Measurements from ENCODE around the gene CYP11A1. TPM values are rescaled to one million over a fixed set of nuclear protein-coding genes. Genes with fewer than 3 reads are reported as not detected.
"Not testable (repeated sequence)": the region's sequence is repeated elsewhere in the genome, so short reads cannot be mapped to it uniquely, and the experiment has no call there.

Gene CYP11A1
- total and polyA plus RNA-seq, 10 of the 15 experiments (the other 5 are each of a cell fraction or from before 2014, with no cell fraction given): 0.11 to 1.2 (median 0.23) TPM; not detected in 5

DNA sequence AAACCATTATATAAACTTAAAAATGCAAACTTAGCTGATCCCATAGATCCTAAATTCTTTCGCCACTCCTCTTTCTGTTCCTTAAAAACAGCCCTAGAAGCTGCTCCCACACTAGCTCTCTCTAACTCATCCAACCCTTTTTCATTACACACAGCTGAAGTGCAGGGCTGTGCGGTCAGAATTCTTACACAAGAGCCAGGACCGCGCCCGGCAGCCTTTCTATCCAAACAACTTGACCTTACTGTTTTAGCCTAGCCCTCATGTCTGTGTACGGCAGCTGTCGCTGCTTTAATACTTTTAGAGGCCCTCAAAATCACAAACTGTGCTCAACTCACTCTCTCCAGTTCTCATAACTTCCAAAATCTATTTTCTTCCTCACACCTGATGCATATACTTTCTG, 9.9 kb downstream of the CYP11A1 start:
- 69% methylated on average over 7 of the region's 7 CpGs for WGBS (ENCODE audit: insufficient coverage, insufficient replicate concordance, low lambda C conversion rate, missing lambda C conversion rate)
- DNase-seq (ENCODE audit: low read depth, low spot score); H4K20me1 ChIP-seq (ENCODE audit: control insufficient read depth, insufficient read depth); RAD21 ChIA-PET (ENCODE audit: unreplicated experiment); H3K9me3 ChIP-seq (replicated peaks; ENCODE audit: control insufficient read depth, insufficient read depth, low read length); H3K27me3 ChIP-seq (replicated peaks in 1 of 2; ENCODE audit: control insufficient read depth in 2 of 2, insufficient read depth in 2 of 2, low read length in 1 of 2); H2AFZ ChIP-seq (ENCODE audit: control insufficient read depth, low read depth, low read length); SMC1A ChIA-PET (ENCODE audit: uncharacterized antibody, unreplicated experiment); H3K4me3 ChIP-seq; H3K4me2 ChIP-seq (ENCODE audit: control insufficient read depth, insufficient read depth); H3K79me2 ChIP-seq (ENCODE audit: control insufficient read depth, insufficient read depth, low read length); H3K27ac ChIP-seq (ENCODE audit: control insufficient read depth, insufficient read depth); H3K4me1 ChIP-seq (ENCODE audit: control insufficient read depth, insufficient read depth, low read length); H3K36me3 ChIP-seq (ENCODE audit: control insufficient read depth in 2 of 2, insufficient read depth in 2 of 2, low read length in 1 of 2); intact Hi-C loops (cut with micrococcal nuclease; ENCODE audit: unreplicated experiment); FAIRE-seq; BruUV-seq (replicated peaks); H3K9ac ChIP-seq (ENCODE audit: control insufficient read depth, insufficient read depth, low read length); ATAC-seq; in situ Hi-C loops (cut with MboI): not testable (repeated sequence)
- CTCF ChIA-PET: interaction anchor here (0.6 kb wide), 1 partner anchor 18 kb away, joined by 3 read pairs; no protein-coding TSS in a partner anchor
- POLR2A ChIA-PET: interaction anchor here (0.6 kb wide), 2 partner anchors 219 to 824 kb away, joined by 3 to 8 read pairs; no protein-coding TSS in a partner anchor

- in situ Hi-C loops (cut with MboI); RAD21 ChIA-PET (ENCODE audit: unreplicated experiment); H3K4me2 ChIP-seq (ENCODE audit: control insufficient read depth, insufficient read depth); H3K36me3 ChIP-seq (ENCODE audit: control insufficient read depth in 2 of 2, insufficient read depth in 2 of 2, low read length in 1 of 2); H3K4me1 ChIP-seq (ENCODE audit: control insufficient read depth, insufficient read depth, low read length); SMC1A ChIA-PET (ENCODE audit: uncharacterized antibody, unreplicated experiment); H3K9ac ChIP-seq (ENCODE audit: control insufficient read depth, insufficient read depth, low read length); H3K27me3 ChIP-seq (replicated peaks in 1 of 2; ENCODE audit: control insufficient read depth in 2 of 2, insufficient read depth in 2 of 2, low read length in 1 of 2); H3K27ac ChIP-seq (ENCODE audit: control insufficient read depth, insufficient read depth); FAIRE-seq; DNase-seq (ENCODE audit: low read depth, low spot score); H3K9me3 ChIP-seq (replicated peaks; ENCODE audit: control insufficient read depth, insufficient read depth, low read length); H3K4me3 ChIP-seq; ATAC-seq; POLR2A ChIA-PET; H2AFZ ChIP-seq (ENCODE audit: control insufficient read depth, low read depth, low read length); CTCF ChIA-PET; H4K20me1 ChIP-seq (ENCODE audit: control insufficient read depth, insufficient read depth); BruUV-seq (replicated peaks); H3K79me2 ChIP-seq (ENCODE audit: control insufficient read depth, insufficient read depth, low read length); intact Hi-C loops (cut with micrococcal nuclease; ENCODE audit: unreplicated experiment): not testable (repeated sequence)
- WGBS (ENCODE audit: insufficient coverage, insufficient replicate concordance, low lambda C conversion rate, missing lambda C conversion rate): 35% methylated on average over 6 of the region's 6 CpGs
These were observed 11.4 kb downstream of the CYP11A1 start for GRCh38 chr15:74356050-74356449.

- H3K4me1 ChIP-seq (ENCODE audit: control insufficient read depth, insufficient read depth, low read length); H3K27ac ChIP-seq (ENCODE audit: control insufficient read depth, insufficient read depth); H2AFZ ChIP-seq (ENCODE audit: control insufficient read depth, low read depth, low read length); H3K79me2 ChIP-seq (ENCODE audit: control insufficient read depth, insufficient read depth, low read length); in situ Hi-C loops (cut with MboI); BruUV-seq (replicated peaks); H3K4me3 ChIP-seq; H3K9ac ChIP-seq (ENCODE audit: control insufficient read depth, insufficient read depth, low read length); RAD21 ChIA-PET (ENCODE audit: unreplicated experiment); ATAC-seq; DNase-seq (ENCODE audit: low read depth, low spot score); H3K9me3 ChIP-seq (replicated peaks; ENCODE audit: control insufficient read depth, insufficient read depth, low read length); intact Hi-C loops (cut with micrococcal nuclease; ENCODE audit: unreplicated experiment); H3K36me3 ChIP-seq (ENCODE audit: control insufficient read depth in 2 of 2, insufficient read depth in 2 of 2, low read length in 1 of 2); POLR2A ChIA-PET; FAIRE-seq; CTCF ChIA-PET; H3K4me2 ChIP-seq (ENCODE audit: control insufficient read depth, insufficient read depth); H3K27me3 ChIP-seq (replicated peaks in 1 of 2; ENCODE audit: control insufficient read depth in 2 of 2, insufficient read depth in 2 of 2, low read length in 1 of 2); H4K20me1 ChIP-seq (ENCODE audit: control insufficient read depth, insufficient read depth); SMC1A ChIA-PET (ENCODE audit: uncharacterized antibody, unreplicated experiment): not testable (repeated sequence)
- 3% methylated on average over 2 of the region's 2 CpGs for WGBS (ENCODE audit: insufficient coverage, insufficient replicate concordance, low lambda C conversion rate, missing lambda C conversion rate)
These were observed 13.5 kb downstream of the CYP11A1 start for GRCh38 chr15:74353992-74354391.
